Stimulated activated CD4-positive, alpha-beta T cell treated with anti-CD3 and anti-CD28 coated beads, Interleukin-15, amount 100 ng/mL, for 48 hours (primary cell): Measurements from ENCODE around the gene GIT1.

ENCODE experiments used
- DNase-seq, 2 donors: peaks; one replicate each; pipeline ENCODE4 v3.0.0-alpha.2; 2020; ENCODE audit warnings: low read depth in 2 of 2

Gene GIT1, protein sequence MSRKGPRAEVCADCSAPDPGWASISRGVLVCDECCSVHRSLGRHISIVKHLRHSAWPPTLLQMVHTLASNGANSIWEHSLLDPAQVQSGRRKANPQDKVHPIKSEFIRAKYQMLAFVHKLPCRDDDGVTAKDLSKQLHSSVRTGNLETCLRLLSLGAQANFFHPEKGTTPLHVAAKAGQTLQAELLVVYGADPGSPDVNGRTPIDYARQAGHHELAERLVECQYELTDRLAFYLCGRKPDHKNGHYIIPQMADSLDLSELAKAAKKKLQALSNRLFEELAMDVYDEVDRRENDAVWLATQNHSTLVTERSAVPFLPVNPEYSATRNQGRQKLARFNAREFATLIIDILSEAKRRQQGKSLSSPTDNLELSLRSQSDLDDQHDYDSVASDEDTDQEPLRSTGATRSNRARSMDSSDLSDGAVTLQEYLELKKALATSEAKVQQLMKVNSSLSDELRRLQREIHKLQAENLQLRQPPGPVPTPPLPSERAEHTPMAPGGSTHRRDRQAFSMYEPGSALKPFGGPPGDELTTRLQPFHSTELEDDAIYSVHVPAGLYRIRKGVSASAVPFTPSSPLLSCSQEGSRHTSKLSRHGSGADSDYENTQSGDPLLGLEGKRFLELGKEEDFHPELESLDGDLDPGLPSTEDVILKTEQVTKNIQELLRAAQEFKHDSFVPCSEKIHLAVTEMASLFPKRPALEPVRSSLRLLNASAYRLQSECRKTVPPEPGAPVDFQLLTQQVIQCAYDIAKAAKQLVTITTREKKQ

DNA sequence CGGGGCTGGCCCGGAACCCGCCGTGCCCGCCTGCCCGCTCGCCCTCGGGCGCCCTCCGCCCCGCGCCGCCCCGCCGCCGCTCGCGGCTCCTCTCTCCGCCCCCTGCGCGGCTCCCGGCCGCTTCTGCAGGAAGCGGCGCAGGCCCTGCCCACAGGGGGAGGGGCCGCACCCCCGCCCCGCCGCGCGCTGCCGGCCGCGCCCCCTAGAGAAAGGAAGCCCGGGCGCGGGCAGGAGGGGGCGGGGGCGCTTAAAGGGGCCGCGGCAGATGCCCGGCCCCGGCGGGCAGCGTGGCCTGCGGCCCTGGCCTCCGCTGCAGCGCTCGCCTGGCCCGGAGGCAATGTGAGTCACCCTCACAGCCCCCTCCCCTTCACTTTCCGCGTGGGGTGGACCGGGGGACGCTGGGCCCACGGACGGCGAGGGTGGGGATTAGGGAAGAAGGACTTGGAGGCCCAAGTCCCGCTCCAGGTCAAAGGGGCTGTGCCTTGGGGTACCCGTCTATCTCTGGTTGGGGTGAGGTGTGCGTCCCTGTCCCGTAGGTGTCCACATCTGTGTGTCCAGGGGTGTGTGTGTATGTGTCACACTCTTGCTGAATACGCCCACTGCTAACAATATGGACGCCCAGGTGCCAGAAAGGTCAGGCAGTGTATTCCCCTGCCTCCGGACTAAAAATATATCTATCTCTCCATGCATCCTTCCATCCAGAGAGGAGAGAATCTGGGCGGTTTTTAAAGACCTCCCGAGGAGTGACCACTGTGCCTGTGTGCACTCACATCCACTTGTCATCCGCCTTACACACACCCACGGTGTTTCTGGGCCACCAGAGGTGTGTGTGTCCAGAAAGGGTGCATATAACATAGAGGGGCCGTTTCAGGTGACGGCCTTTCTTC, at the start of gene GIT1:
Gene GIT1 (minus strand): TSS at position 125 of the 887 bp plus-strand sequence. CDS start 270 bp downstream, outside the sequence.
- DNase-seq: peak in 1 of 2 donors; percentile 81

DNA sequence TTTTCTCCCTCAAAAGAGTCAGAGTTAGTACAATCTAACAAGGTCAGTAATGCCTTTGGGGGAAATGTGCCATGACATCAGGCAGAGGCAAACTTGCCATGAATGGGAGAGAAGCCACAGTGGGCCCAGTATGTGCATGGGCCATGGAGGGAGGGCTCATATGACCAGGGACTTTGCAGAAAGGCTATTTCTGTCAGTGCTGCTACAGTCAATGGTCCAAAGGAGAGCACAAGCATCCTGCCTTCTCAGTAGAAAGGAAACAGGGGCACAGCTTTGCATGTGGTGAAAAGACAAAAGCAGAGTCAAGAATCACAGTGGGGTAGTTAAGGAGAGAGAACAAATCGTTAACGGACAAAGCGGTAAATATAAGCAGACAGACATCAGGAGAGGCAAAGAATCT, 44.4 kb upstream of the GIT1 start:
- no peak for DNase-seq

DNA sequence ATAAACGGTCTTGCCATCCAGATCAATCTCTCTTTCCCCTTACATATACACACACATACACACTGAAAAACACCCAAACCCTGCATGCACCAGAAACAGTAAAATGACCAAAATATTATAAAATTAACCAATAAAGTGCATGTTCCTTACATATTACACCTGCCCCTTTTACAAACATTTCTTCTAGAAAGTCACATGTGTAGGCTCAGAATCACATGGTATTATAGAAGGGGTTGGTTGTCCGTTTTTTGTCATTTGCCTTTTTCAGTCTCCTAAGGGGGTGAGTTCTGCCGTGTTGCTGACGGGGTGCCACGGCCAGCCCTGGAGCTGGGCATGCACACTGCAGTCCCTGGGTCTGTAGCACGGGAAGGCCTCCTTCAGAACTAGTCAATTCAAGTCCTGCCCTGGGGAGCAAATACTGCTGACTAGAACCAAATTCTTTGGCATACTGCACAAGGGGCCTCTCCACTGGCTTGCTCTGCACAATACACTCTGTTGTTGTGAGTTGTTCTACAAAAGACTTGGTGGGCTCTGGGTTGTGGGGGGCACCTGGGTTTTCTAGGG, 41.3 kb upstream of the GIT1 start:
- DNase-seq: no peak

DNA sequence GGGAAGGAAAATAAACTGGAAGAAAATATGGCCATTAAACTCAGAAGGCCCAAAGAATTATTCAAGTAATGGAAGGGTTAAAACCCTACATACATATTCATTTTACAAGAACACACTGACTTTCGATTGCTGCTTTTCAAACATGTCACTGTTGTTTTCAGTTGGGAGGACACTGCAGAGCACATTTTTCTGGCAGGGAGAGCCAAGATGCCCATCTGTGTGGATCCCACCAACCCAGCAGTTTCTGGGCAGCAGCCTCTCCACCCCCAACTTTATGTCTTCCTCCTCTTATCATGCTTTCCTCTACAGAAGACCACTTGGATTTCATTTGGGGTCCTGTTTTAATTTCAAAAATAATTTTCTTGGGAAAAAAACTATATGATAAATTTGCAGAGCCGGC, 40.4 kb upstream of the GIT1 start:
- DNase-seq: no peak

DNA sequence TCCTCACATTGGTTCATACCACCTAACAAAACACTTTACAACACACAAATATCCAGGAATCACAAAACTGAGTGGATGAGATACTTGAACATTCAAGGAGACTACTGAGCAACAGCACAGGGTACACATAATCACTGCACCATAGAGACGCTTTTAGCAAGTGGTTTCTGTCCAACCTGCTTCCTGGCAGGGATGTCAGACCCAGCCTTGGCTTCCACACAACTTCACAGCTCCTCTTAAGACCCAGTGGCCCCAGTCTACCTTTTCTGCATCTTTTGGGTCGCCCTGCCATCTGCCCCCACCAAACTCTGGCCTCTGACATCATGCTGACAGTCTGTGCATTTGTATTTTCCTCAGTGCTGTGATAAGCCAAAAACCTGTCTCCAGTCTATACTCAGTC, 39.2 kb upstream of the GIT1 start:
- no peak for DNase-seq

DNA sequence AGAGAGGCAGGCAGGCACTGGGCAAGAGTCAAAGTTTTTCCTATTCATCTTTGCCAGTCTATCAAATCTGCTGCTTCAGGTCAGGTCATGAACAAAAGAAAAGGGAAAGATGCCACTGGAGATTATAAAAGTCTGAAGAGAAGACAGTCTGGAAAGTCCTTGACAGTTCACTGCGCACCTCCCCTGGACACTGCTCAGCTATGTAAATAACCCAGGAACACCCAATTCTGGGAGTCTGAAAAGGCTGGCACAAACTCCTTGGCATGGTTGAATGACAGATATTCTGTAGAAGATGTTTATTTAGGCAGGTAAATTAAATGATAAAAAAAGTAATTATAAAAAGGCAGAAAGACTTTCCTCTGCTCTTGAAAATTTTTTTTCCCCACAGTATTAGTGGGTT, 38.5 kb upstream of the GIT1 start:
- no peak for DNase-seq

DNA sequence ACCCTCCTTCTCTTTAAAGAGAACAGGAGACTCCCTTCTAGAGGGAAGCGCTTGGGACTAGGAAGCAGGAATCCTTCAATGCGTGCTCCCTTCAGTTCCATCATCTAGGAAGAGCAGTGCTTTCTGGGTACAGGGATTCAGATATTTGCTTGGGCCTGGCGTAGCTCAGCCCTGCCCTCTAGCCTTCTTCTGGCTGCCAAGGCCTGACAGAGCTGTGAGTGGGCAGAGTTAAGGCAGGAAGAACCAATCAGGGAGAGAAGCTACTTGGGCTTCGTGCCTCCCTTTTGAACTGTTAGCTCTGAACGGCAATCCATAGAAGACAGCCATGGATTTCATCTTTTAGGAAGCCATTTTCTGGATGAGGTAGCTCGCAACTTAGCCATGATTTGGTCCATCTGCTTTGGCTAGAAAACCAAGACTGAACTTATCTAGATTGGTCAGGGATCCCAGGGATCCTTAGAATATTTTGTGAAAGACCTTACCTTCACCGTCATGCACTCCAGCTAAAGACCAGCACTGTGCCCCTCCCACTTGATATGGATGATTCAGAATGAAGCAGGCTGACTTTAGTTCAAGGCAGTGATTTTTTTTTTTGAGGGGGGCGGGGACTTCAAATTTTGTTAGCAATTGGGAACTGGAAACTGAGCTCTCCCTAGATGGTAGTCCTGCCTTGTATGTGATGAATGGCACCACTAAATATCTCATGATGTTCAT, 35.7 kb upstream of the GIT1 start:
- DNase-seq: no peak

DNA sequence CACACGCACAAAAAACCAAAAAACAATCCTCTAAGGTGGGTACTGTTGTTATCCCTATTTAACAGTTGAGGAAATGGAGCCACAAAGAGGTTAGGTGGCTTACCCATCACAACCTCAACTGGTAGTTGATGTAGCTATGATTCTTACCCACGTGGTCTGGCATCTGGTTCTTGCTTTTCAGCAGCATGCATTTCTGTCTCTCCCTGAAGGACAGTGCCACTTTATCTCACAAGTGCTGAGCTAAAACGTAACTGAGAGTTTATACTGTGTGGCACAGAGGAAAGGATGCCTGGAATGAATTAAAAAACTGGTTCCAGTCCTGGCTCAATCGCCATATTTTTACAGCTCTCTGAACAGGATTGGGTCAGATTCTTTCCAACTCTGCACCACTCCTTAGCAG, 35.1 kb upstream of the GIT1 start:
- no peak for DNase-seq

DNA sequence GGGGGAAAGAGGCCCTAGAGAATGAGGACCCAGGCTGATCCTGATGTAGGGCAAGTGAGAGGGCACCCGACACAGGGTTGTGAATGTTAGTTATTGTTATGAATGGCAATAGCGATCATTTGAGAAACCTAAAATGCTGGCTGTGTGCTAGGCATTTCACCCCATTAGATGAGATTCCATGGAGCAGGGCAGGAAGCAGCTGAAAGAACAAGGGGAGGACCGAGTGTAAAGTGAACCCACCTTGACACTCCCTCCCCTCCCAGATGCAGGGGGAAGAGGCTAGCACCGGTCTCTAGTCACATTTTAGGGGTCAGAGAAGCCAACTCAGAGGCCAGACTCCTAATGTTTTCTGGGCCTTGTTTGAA, 33.8 kb upstream of the GIT1 start:
- DNase-seq: no peak

DNA sequence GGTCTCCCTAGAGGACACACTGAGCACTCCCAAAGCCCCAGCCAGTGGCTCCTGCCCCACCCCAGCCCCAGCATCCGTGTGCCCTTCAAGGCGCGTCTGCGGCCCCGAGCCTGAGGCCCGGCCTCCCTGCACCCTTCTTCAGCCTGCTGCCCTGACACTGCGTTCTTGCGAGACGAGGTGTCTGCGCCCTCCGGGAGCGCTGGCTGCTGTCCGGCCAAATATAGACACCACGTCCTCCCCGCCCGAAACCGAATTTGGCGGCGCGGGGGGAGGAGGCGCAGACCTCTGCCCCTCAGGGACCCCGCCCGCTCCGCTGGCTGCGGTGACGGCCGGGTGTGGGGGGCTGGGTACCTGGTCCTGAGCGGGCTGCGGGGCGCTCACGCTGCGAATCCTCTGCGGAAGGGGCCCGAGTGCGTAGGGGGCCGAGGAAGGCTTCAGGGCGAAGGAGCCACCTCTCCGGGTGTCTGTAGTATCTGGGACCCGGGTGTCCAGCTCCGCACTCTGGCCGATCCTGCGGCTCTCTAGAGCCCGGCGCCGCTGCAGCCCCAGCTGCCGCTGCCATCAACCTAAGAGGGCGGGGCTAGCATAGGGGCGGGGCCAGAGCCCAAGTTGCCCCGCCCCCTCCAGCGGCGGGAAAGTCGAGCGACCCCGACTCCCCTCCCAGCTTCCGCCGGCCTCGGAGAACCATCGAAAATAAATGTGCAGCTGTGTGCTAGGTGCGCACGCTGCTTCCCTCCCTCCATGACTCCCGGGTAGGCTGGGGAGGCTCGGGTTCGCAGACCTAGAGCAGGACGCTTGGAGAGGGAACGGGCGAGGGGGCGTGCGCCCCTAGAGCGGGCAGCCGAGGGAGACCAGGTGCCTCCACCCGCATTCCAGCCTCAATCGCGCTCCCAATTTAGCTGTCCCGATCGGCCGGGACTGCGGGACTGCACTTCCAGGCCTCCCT, 33.2 kb upstream of the GIT1 start, which contains the start of gene CORO6:
Gene CORO6 (minus strand): TSS at position 576 of the 946 bp plus-strand sequence. CDS start 1,491 bp downstream, outside the sequence.
- DNase-seq: peak in 1 of 2 donors; percentile 22

DNA sequence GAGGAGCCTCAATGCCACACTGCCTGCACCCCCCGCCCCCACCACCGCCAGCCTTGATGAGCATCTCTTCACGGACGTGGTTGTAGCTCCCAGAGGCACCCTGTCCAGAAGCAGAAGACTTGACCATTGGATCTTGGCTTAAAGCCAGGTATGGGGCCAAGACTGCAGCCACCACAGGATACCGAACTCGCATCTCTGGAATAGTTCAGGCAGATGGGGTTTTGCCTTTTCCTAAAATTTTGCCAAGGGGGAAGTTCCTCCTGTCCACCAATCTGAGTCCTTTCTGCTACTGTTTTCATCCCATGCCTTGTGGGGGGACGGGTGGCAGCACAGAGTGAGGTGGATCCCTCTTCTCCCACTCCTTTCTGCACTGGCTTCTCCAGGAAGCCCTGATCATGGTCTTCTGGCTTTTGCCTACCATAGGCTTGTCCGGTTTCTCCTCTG, 32.3 kb upstream of the GIT1 start:
- no peak for DNase-seq

DNA sequence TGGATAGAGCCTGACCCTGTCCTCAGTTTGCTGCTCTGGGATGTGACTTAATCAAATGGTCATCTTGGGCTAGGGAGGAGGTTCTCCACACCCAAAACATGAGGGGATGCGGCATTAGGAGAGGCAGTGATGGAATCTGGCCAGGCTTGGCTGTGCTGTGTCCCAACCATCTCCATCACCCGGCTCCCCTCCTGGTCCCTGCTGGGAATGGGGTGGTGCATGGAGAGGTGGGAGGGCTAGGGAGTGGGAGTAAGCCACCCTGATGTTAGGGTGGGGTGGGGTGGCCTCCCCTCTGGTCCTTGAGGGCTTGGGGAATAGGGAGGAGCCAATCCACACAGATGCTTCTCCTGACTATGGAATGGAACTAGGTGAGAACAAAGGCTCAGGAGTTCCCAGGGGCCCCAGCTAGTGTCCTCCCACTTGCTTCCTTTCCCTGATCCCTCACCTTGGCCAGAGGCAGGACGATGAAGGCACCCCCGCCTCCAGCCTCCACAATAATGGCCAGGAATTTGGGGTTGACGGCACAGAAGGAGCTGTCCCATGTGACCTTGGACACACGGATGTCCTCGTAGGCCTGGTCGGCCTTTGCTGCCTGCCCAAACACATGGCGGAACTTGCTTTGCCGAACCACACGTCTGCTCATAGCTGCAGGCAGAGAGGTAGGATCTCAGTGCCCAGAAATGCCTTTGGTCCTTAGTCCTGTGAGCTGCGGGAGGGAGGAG, 31.5 kb upstream of the GIT1 start:
- no peak for DNase-seq

DNA sequence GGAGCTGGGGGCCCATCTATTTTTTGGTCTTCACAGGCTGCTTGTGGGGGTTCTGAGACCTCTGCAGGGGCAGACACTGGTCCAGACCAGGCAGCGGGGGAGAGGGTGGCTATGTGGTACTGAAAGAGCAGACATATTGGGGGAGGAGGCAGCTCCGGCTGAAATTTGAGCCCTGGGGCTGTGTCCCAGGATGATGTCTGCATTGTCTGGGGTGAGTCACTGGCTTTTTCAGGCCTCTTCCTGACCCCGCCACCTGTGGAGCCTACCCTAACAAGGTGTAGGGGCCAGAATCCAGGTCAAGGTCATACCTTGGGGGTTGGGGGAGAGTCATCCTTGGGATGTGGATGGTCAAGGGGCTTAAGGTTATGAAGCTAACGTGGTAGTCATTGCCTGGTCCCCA, 30.8 kb upstream of the GIT1 start:
- DNase-seq: no peak

DNA sequence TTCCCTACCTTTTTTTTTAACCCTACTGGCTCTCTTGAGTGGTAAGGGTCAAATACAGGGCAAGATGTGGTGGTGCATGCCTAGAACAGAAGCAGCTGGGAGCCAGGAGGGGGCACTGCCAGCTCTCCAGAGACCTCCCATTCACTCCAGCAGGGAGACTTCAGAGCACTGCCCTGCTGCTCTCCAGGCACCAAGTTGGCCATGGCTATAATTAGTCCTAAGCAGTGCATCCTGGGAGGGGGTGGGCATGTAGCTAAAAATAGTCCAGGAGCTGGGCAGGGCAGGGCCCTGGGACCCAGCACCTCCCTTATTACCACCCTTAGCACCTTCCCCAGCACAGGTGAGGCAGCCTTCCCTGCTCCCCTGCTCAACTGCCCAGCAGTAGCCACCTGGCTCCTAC, 29.8 kb upstream of the GIT1 start:
- DNase-seq: no peak

DNA sequence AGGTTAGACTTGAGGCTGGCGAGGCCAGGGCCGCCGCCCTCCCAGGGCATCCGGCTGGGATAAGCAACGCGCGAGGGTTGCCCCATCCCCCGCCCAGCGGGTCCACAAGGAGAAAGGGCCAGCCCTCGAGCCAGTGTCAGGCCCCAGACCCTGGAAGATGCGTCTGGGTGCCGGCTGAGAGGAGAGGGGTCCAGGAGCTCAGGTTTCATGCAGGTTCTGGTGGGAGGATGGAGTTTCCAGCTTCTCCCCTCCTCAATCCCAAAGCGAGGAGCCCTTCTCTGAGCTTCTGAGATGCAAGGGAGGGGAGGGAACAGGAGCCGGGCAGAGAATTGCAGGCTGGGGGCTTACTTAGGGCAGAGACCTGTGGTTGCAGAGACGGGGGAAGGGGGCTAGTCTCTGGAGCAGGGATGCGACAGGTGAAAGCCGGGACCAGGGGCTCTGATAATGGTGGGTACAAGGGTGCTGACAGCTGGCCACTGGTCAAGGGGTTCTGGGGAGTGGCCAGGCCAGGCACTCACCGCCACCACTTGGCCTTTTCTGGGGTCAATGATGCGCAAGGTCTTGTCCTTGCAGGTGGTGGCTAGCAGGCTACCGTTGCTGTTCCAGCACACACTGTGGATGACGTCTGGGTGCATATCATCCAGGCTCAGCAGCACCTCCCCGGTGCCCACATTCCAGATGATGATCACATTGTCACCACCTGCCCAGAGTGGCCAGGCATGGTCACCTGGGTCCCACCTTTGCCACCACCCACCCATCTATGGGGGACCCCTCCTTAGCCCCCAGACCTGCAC, 29.0 kb upstream of the GIT1 start:
- no peak for DNase-seq

DNA sequence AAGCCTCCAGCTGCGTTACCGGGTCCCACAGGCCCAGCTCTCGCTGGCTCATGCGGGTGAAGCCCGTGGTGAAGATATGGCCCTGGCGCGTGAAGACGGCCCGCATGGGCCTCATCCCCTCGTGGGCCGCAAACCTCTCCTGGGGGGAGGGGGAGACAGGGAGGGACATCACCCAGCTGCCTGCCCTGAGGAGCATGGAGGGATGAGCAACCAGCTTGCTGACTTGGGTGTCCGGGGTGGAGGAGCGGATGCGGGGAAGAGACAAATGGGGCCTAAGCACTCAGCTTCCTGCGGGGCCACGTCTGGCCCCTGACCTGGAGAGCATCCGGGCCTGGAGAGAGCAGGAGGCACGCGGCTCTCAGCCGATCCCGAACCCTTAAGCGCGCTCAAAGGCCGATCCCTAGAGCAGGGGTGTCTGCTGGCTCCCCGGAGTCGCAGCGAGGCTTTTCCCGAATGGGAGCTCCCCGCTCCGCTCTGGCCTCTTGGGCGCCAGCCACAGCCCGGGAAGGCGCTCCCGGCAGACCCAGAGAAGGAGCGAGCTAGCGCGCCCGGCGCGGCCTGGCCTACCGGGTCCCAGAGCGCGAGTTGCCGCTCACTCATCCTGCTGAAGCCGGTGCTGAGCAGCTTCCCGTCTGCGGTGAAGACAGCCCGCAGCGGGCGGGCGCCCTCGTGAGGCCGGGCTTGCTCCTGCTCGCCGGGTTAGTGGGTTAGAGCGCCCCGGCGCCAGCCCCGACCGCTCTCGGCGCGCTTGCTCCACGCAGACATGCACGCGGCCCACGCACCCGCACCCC, 28.2 kb upstream of the GIT1 start:
- peak; percentile 78 to 83 for DNase-seq

DNA sequence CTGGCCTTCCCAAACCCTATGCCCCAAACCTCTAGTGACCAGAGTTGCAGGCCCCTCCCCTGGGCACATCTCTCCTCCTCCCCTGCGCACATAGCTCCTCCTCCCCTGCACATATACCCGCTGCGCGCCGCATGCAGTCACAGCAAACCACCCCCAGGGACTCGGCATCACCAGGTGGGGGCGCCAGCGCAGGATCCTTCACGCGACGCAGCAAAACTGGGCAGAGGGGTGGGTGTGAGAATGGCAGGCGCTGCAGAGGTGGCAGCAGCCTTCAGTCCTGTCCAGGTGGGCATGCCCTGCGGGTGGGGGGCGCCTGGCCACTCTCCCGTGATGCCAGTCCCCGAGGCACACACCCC, 27.7 kb upstream of the GIT1 start:
- peak; percentile 92 to 93 for DNase-seq
